CD4-positive, alpha-beta T cell treated with Interleukin-17A for 4 hours (primary cell): ENCODE data around the gene CSTF3.
"Not testable (repeated sequence)": the region's sequence is repeated elsewhere in the genome, so short reads cannot be mapped to it uniquely, and the experiment has no call there.

Experiments used
- DNase-seq: peaks from one replicate; pipeline ENCODE4 v3.0.0-alpha.2; 2020; ENCODE audit warnings: mixed read lengths

CSTF3 gene

DNA sequence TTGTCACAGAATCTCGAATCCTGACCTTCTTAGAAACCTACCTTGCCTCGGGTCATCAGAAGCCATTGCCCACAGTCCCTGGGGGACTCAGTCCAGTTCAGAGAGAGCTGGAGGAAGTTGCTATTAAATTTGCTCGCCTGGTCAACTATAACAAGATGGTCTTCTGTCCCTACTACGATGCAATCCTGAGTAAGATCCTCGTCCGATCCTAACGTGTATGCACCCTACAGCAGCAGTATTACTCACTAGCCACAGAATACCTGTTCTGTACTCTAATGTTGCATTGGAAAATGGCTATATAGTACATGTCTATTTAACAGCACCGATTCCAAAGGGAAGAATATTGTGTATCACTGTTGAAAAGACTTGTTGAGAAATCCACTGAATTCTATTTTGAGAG lies 88.8 kb downstream of the CSTF3 start:
- DNase-seq, result no peak

DNA sequence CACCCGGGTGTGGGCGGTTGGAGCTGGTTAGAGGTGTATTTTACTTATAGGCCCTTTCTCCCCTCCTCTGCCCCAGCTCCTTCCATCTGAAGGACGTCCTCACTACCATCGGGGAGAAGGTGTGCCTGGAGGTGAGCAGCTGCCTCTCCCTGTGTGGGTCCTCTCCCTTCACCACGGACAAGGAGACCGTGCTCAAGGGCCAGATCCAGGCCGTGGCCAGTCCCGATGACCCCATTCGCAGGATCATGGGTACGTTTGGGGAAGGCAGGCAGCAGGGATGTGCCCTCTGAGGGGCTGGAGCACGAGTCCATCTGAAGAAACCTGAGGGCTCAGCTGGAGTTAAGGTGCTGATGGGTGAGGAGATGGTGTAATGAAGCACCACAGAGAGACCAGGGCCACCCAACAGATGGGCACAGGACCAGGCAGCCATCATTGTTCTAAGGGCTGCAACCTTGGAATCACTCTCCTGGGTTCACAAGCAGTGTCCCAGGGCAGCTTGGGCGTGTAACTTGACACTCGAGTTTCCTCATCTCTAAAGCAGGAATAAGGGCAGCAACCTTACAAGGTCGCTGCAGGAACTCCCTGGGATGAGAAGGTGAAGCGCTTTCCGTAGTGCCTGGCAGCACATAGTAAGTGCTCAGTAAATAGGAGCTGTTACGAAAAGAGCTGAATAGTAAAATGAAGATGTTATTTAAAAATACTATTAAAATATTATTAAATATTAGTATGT lies 92.5 kb downstream of the CSTF3 start:
- no peak for DNase-seq

DNA sequence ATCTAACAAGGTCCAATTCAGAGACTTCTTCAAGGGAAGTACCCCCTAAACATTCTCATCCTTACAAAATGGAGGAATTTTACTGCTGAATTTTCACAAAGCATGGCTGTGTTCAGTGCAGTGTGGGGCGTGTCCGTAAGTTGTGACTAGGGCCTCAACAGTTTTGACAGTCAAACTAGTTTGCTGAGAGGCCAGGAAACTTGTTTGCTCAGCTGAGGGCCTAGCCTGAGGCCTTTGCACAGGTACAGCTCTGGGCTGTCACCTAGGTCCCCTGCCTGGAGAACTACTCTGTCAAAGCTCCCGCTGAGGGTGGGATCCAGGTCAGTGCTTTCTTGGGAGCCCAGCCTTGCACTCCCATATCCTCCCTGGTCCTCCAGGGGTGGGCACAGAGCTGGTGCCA lies 94.0 kb downstream of the CSTF3 start:
- DNase-seq, result no peak

DNA sequence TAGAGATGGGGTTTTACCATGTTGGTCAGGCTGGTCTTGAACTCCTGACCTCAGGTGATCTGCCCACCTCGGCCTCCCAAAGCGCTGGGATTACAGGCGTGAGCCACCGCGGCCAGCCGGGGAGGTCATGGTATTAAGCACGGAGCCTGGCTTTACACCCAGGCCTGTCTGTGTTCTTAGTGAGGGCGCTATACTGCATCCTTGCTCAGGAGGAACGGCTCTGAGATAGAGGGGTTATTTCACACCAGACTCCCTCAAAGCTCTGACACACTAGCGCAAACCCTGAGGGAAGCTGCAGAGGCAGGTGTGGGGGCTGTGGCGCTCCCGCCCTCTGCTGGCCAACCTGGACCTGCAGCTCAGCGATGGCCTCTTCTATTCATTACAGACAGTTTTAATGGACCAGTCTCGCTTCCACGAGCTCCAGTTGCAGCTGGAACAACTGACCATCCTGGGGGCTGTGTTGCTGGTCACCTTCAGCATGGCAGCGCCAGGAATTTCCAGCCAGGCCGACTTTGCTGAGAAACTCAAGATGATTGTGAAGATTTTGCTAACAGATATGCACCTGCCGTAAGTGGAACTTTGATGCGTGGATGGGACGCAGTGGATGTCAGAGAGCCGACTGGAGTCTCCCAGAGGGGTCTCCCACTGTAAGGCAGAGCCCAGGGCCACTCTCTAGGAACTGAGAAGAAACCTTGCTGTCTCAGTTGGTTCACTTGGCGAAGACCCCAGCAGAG lies 95.7 kb downstream of the CSTF3 start:
- peak; percentile 82 for DNase-seq

DNA sequence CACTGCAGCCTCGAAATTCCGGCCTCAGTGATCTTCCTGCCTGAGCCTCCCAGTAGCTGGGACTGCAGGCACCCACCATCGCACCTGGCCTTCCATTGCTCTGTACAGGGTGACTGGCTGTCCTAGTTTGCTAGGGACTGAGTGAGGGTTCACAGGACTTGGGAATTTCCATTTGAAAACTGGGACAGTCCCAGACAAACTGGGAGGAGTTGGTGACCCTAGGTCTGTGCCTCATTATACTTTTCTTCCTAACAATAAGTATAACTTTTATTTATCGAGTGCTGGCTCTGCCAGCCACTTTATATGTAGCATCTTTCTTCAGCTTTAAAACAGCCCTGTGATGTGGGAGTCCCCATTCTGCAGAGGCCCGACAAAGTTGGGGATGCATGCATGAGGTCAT lies 96.4 kb downstream of the CSTF3 start:
- no peak for DNase-seq

DNA sequence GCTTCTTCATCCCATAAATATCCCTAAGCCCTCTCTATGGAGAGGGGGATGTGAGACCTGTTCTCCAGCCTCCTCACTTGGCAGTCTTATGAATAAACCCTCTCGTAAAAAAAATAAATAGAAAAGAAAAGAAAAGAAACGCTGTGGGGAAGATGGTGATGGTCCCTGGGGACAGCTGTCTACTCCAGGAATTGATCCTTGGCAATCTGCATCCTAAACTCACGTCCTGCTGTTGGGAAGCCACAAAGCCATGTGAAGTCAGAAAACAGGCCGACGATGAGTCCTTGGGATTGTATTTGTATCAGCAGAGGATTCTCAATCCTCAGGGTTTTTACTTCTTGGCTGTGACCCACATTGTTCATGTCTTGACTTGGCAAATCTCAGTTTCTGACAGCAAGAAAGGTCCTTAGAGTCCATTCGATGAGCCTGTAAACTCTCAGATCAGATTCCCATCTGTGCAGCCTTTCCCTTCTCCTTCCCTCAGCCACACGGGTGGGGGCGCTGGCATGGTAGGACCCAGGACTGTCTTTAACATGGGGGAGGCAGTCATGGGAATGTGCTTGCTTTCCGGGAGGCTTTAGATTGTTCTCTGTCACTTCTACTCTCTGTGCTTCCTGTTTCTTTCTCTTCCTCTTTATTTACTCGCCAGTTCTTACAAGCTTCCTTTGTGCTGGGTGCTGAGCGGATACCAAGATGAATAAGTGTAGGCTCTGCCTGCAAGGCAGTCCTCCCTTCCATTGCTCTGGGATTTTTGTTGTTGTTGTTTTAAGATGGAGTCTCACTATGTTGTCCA lies 97.1 kb downstream of the CSTF3 start:
- DNase-seq, result no peak

DNA sequence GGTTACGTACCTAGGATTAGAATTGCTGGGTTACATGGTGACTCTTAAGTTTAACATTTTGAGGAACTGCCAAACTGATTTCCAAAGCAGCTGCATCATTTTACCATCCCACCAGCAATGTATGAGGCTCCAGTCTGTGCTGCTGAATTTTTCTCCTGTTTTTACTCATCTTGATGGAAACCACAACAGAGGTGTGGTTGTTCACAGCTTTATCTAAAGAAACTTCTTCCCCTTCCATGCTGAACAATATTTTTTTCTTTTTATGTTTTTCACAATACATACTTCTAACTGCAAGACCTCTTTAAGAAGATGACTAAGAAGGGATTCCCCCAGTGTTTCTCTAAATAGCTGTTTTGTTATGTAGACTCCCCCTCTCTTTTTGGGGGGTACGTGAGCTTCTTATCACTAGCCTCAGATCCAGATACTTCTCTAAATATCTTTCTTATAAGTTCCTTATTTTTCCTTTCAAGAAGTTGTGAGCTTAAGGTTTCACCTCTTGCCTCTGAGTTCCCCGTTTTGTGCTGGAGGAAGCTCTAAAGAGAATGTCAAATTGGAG lies 97.9 kb downstream of the CSTF3 start:
- no peak for DNase-seq

DNA sequence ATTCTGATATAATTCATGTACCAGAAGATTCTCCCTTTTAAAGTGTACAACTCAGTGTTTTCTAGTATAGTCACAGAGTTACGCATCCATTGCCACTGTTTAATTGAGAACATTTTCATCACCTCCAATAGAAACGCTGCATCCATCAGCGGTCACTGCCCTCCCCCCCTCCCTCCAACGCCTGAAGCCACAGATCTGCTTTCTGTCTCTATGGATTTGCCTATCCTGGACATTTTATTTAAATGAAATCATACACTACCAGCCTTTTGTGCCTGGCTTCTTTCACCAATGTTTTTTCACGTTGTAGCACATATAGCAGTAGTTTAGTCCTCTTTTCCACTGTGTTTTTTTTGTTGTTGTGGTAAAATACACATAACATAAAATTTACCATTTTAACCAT lies 99.1 kb downstream of the CSTF3 start:
- no peak for DNase-seq

DNA sequence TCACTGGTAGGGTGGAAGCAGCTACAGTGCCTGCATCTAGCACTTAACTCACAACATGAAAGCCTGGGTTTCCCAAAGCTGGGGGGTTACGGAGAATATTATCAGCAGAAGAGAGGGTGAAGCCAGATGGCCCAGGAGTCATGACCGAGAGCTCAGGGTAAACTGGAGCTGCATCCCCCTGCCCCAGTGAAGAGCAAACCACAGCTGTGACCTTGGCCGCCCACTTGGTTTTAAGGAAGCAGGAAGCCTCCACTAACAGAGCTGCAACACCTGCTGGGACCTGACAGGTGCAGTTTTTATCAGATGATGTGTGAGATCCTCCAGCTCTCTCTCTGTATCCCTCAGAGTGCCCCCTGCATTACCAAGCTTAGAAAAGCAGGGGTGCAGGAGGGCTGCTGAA lies 101.0 kb downstream of the CSTF3 start:
- no peak for DNase-seq

DNA sequence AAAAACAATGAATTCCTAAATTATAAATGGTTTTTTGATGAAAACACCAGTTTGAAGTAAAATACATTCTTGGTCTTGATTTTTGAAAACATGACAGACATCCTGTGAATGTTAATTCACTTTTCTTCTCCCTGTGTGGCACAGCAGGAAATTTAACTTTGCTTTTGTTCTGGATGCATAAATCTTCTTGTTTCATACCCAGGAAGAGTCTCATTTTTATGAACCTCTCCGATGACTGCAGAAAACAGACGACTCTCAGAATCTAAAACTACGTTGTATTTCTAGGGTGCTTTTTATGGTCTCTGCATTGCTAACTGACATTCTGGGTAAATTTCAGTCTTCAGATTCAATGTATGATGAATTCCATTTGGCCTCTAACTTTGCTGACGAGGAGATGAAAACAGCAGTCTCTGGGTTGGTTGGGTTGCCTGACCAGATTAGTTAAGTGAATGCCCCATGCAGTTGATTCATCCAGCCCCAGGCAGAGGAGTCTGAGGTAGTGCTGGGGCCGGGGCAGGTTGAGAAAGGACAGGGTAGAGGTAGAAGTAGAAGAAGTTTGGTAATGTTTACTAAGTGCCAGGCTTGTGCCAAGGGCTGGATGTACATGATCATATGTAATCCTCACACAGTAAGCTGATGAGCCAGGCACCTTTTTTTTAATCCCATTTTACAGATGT lies 101.8 kb downstream of the CSTF3 start:
- no peak for DNase-seq

DNA sequence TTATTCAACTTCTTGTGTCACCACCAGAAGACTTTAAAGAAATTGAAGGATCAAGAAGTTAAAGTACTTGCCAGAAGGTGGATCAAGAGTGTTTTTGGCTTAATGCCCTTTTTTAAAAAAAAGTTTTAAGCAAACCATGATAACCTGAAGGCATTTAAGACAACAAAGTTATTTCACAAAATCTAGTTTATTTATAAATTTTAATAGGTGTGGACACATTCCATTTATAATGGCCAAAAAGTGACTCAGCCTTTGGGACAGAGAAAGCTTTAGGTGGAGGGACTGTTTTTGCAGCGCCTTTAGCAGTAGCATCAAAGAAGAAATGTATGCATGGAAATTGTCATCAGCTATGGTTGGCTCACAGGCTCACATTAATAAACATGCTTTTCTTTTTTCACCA lies 104.0 kb downstream of the CSTF3 start:
- DNase-seq, result no peak

DNA sequence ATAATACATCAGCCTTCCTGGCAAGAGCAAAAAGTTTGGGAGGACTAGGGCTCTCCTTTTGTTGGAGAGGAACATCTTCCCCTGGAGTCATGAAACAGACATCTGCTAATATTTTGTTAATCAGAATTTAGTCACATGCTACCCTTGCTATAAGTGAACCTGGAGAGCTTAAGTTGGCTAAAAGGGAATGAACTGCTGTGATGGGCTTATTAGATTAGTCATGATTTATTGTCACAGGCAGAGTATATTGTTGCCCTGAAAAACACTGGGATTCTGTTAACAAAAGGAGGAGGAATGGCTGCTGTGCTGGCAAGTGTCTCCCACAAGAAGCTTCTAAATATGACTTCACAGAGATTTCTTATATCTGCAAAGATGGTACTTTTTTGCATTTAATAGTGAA lies 105.9 kb downstream of the CSTF3 start:
- DNase-seq, result no peak

DNA sequence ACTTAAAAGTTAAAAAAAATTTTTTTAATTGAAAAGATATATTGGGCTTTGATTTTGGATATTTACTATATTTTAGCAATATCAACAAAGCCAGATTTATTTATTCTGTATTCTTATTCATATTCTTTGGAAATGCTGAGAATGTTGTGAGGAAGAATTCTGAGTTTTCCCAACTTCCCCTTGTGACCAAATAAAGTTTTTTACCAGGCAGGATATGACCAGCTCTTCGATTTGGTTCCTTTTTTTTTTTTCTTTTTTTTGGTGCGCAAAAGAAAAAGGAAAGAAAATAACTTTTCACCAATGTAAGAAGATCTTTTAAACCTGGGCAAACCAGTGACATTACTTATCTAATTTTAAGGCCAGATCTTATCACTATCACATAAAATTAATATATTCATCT lies 109.0 kb downstream of the CSTF3 start:
- no peak for DNase-seq

DNA sequence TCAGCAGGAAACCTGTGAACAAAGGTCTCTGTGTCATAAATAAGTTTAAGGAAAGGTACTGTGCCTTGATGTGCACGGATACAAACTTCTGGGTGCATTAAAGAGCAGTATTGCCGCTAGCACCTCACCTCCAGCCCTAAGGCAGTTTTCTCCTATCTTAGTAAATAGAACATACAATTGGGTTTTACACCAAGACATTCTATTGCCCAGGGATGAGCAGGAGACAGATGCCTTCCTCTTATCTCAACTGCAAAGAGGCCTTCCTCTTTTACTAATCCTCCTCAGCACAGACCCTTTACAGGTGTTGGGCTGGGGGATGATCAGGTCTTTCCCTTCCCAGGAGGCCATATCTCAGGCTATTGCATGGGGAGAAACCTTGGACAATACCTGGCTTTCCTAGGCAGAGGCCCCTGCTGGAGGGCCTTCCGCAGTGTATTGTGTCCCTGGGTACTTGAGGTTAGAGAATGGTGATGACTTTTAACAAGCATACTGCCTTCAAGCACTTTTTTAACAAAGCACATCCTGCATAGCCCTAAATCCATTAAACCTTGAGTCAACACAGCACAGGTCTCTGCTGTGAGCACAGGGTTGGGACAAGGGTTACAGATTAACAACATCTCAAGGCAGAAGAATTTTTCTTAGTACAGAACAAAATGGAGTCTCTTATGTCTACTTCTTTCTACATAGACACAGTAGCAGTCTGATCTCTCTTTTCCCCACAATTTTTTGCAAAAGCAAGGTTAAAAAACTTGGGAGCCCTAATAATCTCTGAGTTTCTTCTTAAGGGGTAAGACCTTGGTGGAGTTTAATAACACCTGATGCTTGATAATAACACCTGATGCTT lies 111.5 kb downstream of the CSTF3 start:
- DNase-seq, result not testable (repeated sequence)

DNA sequence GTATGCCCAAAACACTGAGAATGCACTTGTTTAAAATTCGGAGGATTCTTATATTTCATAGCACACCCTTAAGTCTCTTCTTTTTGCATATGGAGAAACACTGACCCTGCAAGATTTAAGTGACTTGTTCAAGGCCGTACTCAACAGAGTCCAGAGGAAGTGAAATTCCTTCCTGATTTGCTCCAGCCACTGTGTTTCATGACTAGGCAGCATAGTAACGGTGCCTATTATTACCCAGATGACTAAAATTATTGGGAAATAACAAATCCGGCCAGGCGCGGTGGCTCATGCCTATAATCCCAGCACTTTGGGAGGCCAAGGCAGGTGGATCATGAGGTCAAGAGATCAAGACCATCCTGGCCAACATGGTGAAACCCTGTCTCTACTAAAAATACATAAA lies 112.6 kb downstream of the CSTF3 start:
- DNase-seq, result not testable (repeated sequence)

DNA sequence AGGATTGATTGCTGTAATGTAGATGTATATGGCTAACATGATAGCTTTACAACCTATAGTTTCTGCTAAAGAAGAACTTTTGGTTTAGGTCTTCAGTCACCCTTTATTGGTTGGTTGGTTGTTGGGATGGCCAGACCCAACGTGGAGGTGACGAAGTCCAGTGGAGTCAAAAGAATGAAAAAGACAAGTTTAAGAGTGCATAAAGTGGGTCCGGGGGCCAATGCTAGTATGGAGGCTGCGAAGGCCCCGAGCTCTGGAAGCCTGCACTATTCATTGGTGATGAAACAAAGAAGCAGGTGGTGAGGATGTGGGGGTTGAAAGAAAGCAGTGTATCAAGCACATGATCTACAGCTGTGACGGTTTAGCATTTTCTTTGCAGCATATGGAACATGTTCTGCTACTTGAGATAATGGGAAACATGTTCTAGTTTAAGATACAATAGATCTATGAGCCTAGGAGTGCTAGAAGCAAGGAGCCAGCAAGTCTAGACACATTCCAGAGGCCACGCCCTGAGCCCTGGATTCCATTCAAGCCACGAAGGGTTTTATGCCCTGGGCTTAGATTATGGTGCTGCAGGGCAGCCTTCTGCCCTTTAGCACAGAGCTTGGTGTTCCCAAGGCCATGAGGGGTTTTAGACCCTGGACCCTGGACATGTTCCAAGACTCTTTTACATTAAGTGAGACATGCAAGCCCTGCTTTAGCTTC lies 115.6 kb downstream of the CSTF3 start:
- no peak for DNase-seq

DNA sequence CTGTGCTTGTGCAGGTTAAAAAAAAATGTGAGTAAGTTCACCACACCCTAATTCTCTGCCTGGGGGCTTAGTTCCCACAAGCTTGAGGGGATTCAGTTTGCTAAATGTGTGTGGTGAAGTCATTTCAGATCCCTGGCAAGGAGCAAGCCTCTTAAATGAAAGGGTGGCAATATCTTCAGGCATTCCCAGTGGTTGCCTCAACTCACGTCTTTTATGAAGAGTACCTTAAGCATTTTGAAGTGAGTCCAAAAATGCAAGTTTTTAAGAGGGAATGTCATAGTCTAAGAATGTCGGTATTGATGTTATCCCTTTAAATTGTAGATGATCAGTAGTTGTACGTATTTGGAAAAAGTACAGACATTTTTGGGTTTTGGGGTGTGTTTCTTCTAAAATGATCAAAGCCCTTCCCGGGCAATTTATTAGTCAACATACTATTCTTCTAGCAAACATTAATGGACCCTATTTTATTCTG lies 117.0 kb downstream of the CSTF3 start:
- DNase-seq, result no peak

DNA sequence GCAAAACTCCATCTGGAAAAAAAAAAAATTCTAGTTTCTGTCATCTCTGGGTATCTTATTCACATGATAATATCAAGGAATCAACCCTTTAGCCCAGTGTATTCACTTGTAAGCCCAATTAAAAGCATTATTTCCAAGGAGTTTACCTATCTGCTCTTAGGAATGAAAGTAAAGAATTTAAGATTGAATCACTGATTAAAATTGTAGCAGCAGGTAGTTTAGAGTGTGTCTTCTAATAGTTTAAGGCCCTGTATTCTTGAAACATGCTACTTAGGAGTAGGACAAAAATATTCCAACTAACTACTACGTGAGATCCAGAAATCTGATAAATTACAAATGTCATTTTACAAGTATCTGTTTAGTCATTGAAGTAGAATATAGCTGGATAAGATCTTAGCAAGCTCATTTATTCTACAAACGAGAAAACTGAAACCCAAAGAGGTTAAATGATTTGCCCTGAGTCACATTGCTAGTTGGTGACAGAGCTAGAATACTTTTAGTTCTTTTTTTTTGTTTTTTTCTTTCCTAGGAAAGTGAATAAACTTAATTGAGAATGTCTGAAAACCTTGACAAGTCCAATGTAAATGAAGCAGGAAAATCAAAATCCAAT lies 118.0 kb downstream of the CSTF3 start:
- DNase-seq, result no peak

DNA sequence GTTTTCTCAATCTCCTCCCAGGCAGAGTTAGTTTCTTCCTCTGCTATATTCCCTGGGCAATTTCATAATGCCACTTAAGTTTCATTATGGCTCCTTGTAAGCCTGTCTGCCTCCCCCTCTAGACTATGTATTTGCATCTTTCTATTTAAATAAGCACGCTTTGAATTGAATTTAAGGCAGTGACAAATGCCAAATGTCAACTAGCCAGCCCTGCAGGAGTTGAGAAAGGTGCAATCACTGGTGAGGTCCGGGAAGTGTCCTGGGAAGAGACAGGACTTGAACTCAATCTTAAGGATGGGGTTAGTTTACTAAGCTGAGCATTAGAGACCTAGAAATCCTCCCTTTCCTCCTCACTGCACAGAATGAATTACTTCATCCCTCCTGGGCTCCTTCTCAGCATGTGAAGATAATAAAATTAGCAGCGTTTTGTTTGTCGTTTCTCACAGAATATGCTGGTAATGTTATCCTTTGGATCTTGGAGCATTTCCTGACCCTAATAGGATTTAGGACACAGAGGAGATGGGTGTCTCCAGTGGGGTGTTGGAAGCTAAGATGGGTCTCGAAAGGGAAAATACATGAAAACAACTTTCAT lies 120.3 kb downstream of the CSTF3 start:
- DNase-seq, result no peak
